H1 (cell line): ENCODE results near the gene OR2K2. TPM values are rescaled to one million over a fixed set of nuclear protein-coding genes. Genes with fewer than 3 reads are reported as not detected.

Experiments
- CTCF ChIA-PET: fragments of 300-600 bp; sonication (Branson Sonifier 250); formaldehyde crosslinking; loops from one replicate; lab custom pipeline; 2021; ENCODE audit not compliant: partially characterized antibody; lab: Charles Lee
- POLR2A ChIA-PET: fragments of 300-600 bp; sonication (Branson Sonifier 250); formaldehyde crosslinking; loops from one replicate; lab custom pipeline; 2021; ENCODE audit warnings: inconsistent platforms; ENCODE audit not compliant: partially characterized antibody; lab: Charles Lee
- DNase-seq, 2 experiments: peaks; one replicate each; pipeline versions ENCODE4 v3.0.0 to v3.0.0-alpha.2; 2010 to 2022; ENCODE audit warnings: low spot score in 2 of 2, low read depth in 1 of 2, mixed read lengths in 1 of 2
- FAIRE-seq: peaks from 2 replicates; lab custom pipeline; 2011; peaks lifted over from hg19 to GRCh38; lab: Jason Lieb, UNC
- H2AFZ ChIP-seq: 2 replicates; pipeline ENCODE4 v1.8.1; 2012; ENCODE audit warnings: low read length, inconsistent platforms
- H2AK5ac ChIP-seq: 2 replicates; pipeline ENCODE4 v1.6.1; 2013; ENCODE audit warnings: low read depth, low read length
- H2BK120ac ChIP-seq: replicated peaks from 2 replicates; pipeline ENCODE3; 2013; ENCODE audit warnings: low read depth, low read length, inconsistent platforms
- H2BK12ac ChIP-seq: 2 replicates; pipeline ENCODE4 v1.6.1; 2013; ENCODE audit warnings: low read depth, low read length
- H2BK15ac ChIP-seq: 2 replicates; pipeline ENCODE4 v1.6.1; 2013; ENCODE audit warnings: low read length
- H2BK20ac ChIP-seq: 2 replicates; pipeline ENCODE4 v1.6.1; 2013; ENCODE audit warnings: low read length
- H2BK5ac ChIP-seq: 2 replicates; pipeline ENCODE4 v1.6.1; 2013; ENCODE audit warnings: low read depth, low read length
- H3K14ac ChIP-seq: 2 replicates; pipeline ENCODE4 v1.6.1; 2013; ENCODE audit warnings: inconsistent platforms; ENCODE audit not compliant: insufficient read length
- H3K18ac ChIP-seq: 2 replicates; pipeline ENCODE4 v1.6.1; 2013; ENCODE audit warnings: low read length; ENCODE audit errors: extremely low read depth
- H3K23ac ChIP-seq: 2 replicates; pipeline ENCODE4 v1.6.1; 2013; ENCODE audit warnings: inconsistent platforms; ENCODE audit not compliant: insufficient read length
- H3K23me2 ChIP-seq: 2 replicates; pipeline ENCODE4 v1.6.1; 2013; ENCODE audit warnings: low read depth, low read length
- H3K27ac ChIP-seq: 2 replicates; pipeline ENCODE4 v1.6.1; 2011; ENCODE audit warnings: low read depth, low read length, inconsistent platforms
- H3K27me3 ChIP-seq, 4 experiments: replicated peaks in 1 of 4; 1 replicate in 1 of 4; 2 replicates in 3 of 4; pipeline versions ENCODE4 v1.6.1 to v1.8.1; 2011 to 2013; ENCODE audit warnings: low read length in 3 of 4, mild to moderate bottlenecking in 3 of 4, inconsistent platforms in 2 of 4, mixed read lengths in 2 of 4, moderate library complexity in 1 of 4; ENCODE audit not compliant: control insufficient read depth in 3 of 4, insufficient read depth in 3 of 4; ENCODE audit errors: extremely low read depth in 1 of 4
- H3K36me3 ChIP-seq, 4 experiments: 2 replicates each; pipeline versions ENCODE4 v1.6.1 to v1.8.1; 2011 to 2013; ENCODE audit warnings: mild to moderate bottlenecking in 4 of 4, low read length in 3 of 4, moderate library complexity in 2 of 4, control low read depth in 1 of 4, inconsistent platforms in 1 of 4; ENCODE audit not compliant: insufficient read depth in 4 of 4, control insufficient read depth in 2 of 4
- H3K4ac ChIP-seq: replicated peaks from 2 replicates; pipeline ENCODE3; 2013; ENCODE audit warnings: low read length, low read depth, mixed read lengths, inconsistent platforms; ENCODE audit not compliant: insufficient read length
- H3K4me1 ChIP-seq, 4 experiments: replicated peaks in 1 of 4; 1 replicate in 1 of 4; 2 replicates in 3 of 4; pipeline versions ENCODE4 v1.6.1 to v1.8.1; 2011 to 2013; ENCODE audit warnings: low read length in 3 of 4, inconsistent platforms in 2 of 4, mixed read lengths in 1 of 4; ENCODE audit not compliant: insufficient read depth in 4 of 4, control insufficient read depth in 3 of 4
- H3K4me2 ChIP-seq, 2 experiments: 2 replicates each; pipeline versions ENCODE4 v1.6.1 to v1.8.1; 2011 to 2013; ENCODE audit warnings: low read depth in 2 of 2, low read length in 2 of 2, control low read depth in 1 of 2, inconsistent platforms in 1 of 2, mild to moderate bottlenecking in 1 of 2; ENCODE audit not compliant: insufficient read depth in 1 of 2
- H3K4me3 ChIP-seq, 4 experiments: fragments of 200-600, 300-600 bp in 1 of 4; sonication (generic), shearing (Covaris generic), sonication (Bioruptor Twin) in 1 of 4; 2 replicates each; pipeline versions ENCODE4 v1.5.1 to v1.8.1; 2011 to 2016; ENCODE audit warnings: low read length in 4 of 4, low read depth in 3 of 4, control low read depth in 2 of 4, inconsistent platforms in 2 of 4, mild to moderate bottlenecking in 2 of 4, mixed read lengths in 1 of 4, moderate library complexity in 1 of 4; ENCODE audit not compliant: insufficient read depth in 2 of 4; ENCODE audit errors: extremely low read depth in 1 of 4
- H3K56ac ChIP-seq: replicated peaks from 2 replicates; pipeline ENCODE3; 2013; ENCODE audit warnings: low read depth, mild to moderate bottlenecking, mixed read lengths, low read length, inconsistent platforms; ENCODE audit not compliant: insufficient read length
- H3K79me1 ChIP-seq: 2 replicates; pipeline ENCODE4 v1.6.1; 2013; ENCODE audit warnings: low read depth, low read length, control low read depth
- H3K79me2 ChIP-seq, 2 experiments: 2 replicates each; pipeline versions ENCODE4 v1.6.1 to v1.8.1; 2012 to 2013; ENCODE audit warnings: low read length in 2 of 2, mild to moderate bottlenecking in 2 of 2, inconsistent platforms in 1 of 2; ENCODE audit not compliant: insufficient read depth in 2 of 2, control insufficient read depth in 1 of 2
- H3K9ac ChIP-seq, 4 experiments: replicated peaks in 1 of 4; 1 replicate in 1 of 4; 2 replicates in 3 of 4; pipeline versions ENCODE4 v1.6.1 to v1.8.1; 2011 to 2013; ENCODE audit warnings: low read depth in 3 of 4, low read length in 3 of 4, control low read depth in 2 of 4, mild to moderate bottlenecking in 2 of 4, moderate library complexity in 2 of 4, inconsistent platforms in 1 of 4; ENCODE audit errors: extremely low read depth in 1 of 4
- H3K9me3 ChIP-seq, 2 experiments: 2 replicates each; pipeline versions ENCODE4 v1.6.1 to v1.8.1; 2012 to 2013; ENCODE audit warnings: mild to moderate bottlenecking in 2 of 2, moderate library complexity in 2 of 2, control low read depth in 1 of 2, inconsistent platforms in 1 of 2, low read depth in 1 of 2, low read length in 1 of 2, mixed read lengths in 1 of 2; ENCODE audit not compliant: insufficient read depth in 2 of 2
- H4K20me1 ChIP-seq, 2 experiments: replicated peaks in 1 of 2; 2 replicates each; pipeline versions ENCODE3 to v1.8.1; 2011 to 2013; ENCODE audit warnings: inconsistent platforms in 2 of 2, low read length in 2 of 2, mild to moderate bottlenecking in 1 of 2; ENCODE audit not compliant: insufficient read depth in 2 of 2, control insufficient read depth in 1 of 2
- H4K5ac ChIP-seq: 2 replicates; pipeline ENCODE4 v1.6.1; 2013; ENCODE audit warnings: low read length, low read depth, mixed read lengths, inconsistent platforms; ENCODE audit not compliant: insufficient read length
- H4K8ac ChIP-seq: 2 replicates; pipeline ENCODE4 v1.8.0; 2013; ENCODE audit warnings: mild to moderate bottlenecking, moderate library complexity, low read length, inconsistent platforms; ENCODE audit not compliant: insufficient read depth; ENCODE audit errors: extremely low read depth
- H4K91ac ChIP-seq: replicated peaks from 2 replicates; pipeline ENCODE3; 2013; ENCODE audit warnings: low read length, mixed read lengths, inconsistent platforms; ENCODE audit not compliant: insufficient read length
- BCL11A ChIP-seq, 2 experiments: IDR thresholded peaks; one replicate each; pipeline ENCODE4 v1.6.1; 2011; ENCODE audit warnings: low read depth in 2 of 2, low read length in 2 of 2, mild to moderate bottlenecking in 2 of 2
- CEBPB ChIP-seq: IDR thresholded peaks from 2 replicates; pipeline ENCODE4 v1.6.1; 2012; ENCODE audit warnings: low read depth, low read length
- EGR1 ChIP-seq: IDR thresholded peaks from 2 replicates; pipeline ENCODE4 v1.6.1; 2011; ENCODE audit warnings: low read depth, low read length, borderline replicate concordance
- GTF2F1 ChIP-seq: IDR thresholded peaks from 2 replicates; pipeline ENCODE4 v1.6.1; 2012; ENCODE audit warnings: low read depth, low read length, improper control_type of control experiment, borderline replicate concordance
- HDAC2 ChIP-seq, 2 experiments: fragments of 300-600 bp in 1 of 2; sonication (generic) in 1 of 2; IDR thresholded peaks; 2 replicates each; pipeline ENCODE4 v1.6.1; 2011 to 2012; ENCODE audit warnings: low read depth in 2 of 2, low read length in 2 of 2, mild to moderate bottlenecking in 2 of 2, moderate library complexity in 2 of 2, borderline replicate concordance in 1 of 2, inconsistent platforms in 1 of 2
- HDAC6 ChIP-seq: IDR thresholded peaks from one replicate; pipeline ENCODE4 v1.7.1; 2012; ENCODE audit warnings: low read depth, mild to moderate bottlenecking, inconsistent platforms, low read length, moderate library complexity
- KDM1A ChIP-seq: fragments of 200-600, 300-600 bp; sonication (generic); IDR thresholded peaks from 2 replicates; pipeline ENCODE4 v1.7.1; 2016; ENCODE audit warnings: mild to moderate bottlenecking, low read length, borderline replicate concordance
- PHF8 ChIP-seq: fragments of 200-600 bp; sonication (generic); conservative IDR thresholded peaks from 2 replicates; pipeline ENCODE4 v1.7.1; 2012; ENCODE audit warnings: low read depth, mild to moderate bottlenecking, inconsistent platforms, low read length, moderate library complexity
- SP2 ChIP-seq: IDR thresholded peaks from 2 replicates; pipeline ENCODE4 v1.6.1; 2012; ENCODE audit warnings: mild to moderate bottlenecking, low read length, inconsistent platforms
- WGBS, 2 experiments: shearing (Covaris generic) in 1 of 2; methylation state at CpG; one replicate each; pipeline versions ENCODE4 v1.1.6 to v1.1.7; 2013 to 2015; ENCODE audit warnings: low lambda C conversion rate in 2 of 2, mixed read lengths in 2 of 2, inconsistent platforms in 1 of 2, low coverage in 1 of 2, missing lambda C conversion rate in 1 of 2; ENCODE audit not compliant: insufficient replicate concordance in 2 of 2, insufficient coverage in 1 of 2, insufficient read length in 1 of 2; ENCODE audit errors: extremely low coverage in 1 of 2, missing lambda C conversion rate in 1 of 2; 5-methylcytosine and 5-hydroxymethylcytosine counted together
- polyA plus RNA-seq, 7 experiments: library from polyadenylated mRNA; depleted of rRNA in 3 of 7; stranded (reverse) in 5 of 7; unstranded in 2 of 7; fragments of >200 nt in 5 of 7; fragments of 200-250 nt in 2 of 7; gene quantifications; 1 replicate in 5 of 7; 2 replicates in 1 of 7; 4 replicates in 1 of 7; pipeline versions ENCODE4 v1.2.1 to v1.2.3, GENCODE V29; 2011 to 2013; ENCODE audit warnings: missing spikeins in 2 of 7, mixed read lengths in 2 of 7
- total RNA-seq: library from RNA; stranded (reverse); fragmentation: NEBNext Ultra II Directional; extraction: Animal tissue kit (Norgen Biotek cat#: 25700); gene quantifications from 2 replicates; pipeline ENCODE4 v1.2.1, GENCODE V29; 2021
- TF ChIP-seq, protein P1 (sequence below): IDR thresholded peaks from 2 replicates; pipeline ENCODE4 v1.6.1; 2012; ENCODE audit warnings: inconsistent platforms

OR2K2 gene
- total and polyA plus RNA-seq, 2 of the 8 experiments (the other 6 are each of a cell fraction or from before 2014, with no cell fraction given): not detected

DNA sequence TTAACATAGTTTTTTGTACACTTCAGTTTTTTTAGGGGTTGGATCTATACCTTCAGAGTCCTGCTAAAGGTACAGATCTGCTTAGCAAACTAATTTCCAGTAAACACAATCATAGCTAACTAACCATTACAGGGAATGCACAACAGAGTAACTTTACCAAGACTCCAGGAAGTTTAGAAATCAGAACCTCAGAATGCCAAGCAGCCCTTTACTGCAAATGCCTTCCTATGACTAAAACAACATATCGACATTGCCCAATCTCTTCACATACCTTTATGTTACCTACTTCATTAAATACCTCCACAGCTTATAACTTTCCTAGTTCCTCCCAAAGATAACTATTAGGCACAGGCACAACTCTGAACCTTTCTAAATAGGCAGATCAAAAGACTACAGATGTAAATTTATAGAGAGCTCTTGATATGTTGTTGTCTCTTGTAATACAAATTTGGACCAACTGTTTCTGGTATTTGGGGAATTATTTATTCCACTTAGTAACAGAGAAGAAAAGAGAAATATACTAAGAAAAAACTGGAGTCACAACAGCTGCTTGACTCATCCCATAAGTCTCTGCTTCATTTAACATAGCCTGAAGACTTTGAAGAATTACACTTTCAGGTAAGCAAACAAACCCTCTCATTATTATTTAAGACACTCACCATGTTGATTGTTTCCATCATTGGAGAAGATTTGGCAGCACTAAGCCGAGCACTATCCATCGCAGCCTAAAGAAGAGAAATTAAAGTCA lies 46.0 kb upstream of the OR2K2 start:
- H3K4me3 ChIP-seq: no peak overlapping the region
- ChIA-PET POLR2A (no interaction called here), CTCF (interaction anchor here (0.6 to 1.3 kb wide), 3 partner anchors 24 to 1513 kb away, joined by 3 to 5 read pairs (median 4); no protein-coding TSS in a partner anchor)
- 93% methylated on average over 3 of the region's 3 CpGs; no CpG with 5 or more reads in 1 of the 2 experiments for WGBS, 2 experiments
- H2AK5ac ChIP-seq: no peak overlapping the region
- DNase-seq (no peak), FAIRE-seq (no peak)
- H2BK15ac ChIP-seq: no peak overlapping the region
- no peak overlapping the region for H3K56ac ChIP-seq
- no peak overlapping the region for H3K4ac ChIP-seq
- H3K27me3 ChIP-seq: no peaks in the 10 kb centered on the region
- no peaks in the 10 kb centered on the region for H3K9me3 ChIP-seq
- peaks cover 6 to 61% (median 38%) of the 10 kb centered on the region in 4 experiments for H3K36me3 ChIP-seq
- no peak overlapping the region for H3K23ac ChIP-seq
- H3K79me2 ChIP-seq: no peaks in the 10 kb centered on the region
- no peaks in the 10 kb centered on the region for H4K20me1 ChIP-seq
- H2AFZ ChIP-seq: no peak overlapping the region
- H2BK20ac ChIP-seq: no peak overlapping the region
- no peak overlapping the region for H2BK5ac ChIP-seq
- no peak overlapping the region for H4K5ac ChIP-seq
- no peak overlapping the region for H3K4me2 ChIP-seq
- H3K23me2 ChIP-seq: no peaks in the 10 kb centered on the region; the same call in 1 of the 2 replicates
- H2BK120ac ChIP-seq: no peak overlapping the region
- no peak overlapping the region for H3K9ac ChIP-seq
- H3K4me1 ChIP-seq: no peaks in the 10 kb centered on the region
- H2BK12ac ChIP-seq: no peak overlapping the region
- no peak overlapping the region for H4K8ac ChIP-seq
- no peak overlapping the region for H3K14ac ChIP-seq
- no peak overlapping the region for H3K27ac ChIP-seq
- H4K91ac ChIP-seq: no peak overlapping the region
- no peaks in the 10 kb centered on the region for H3K79me1 ChIP-seq
- H3K18ac ChIP-seq: no peak overlapping the region
- TF ChIP-seq CEBPB (no peak), KDM1A (no peak), BCL11A (IDR thresholded peaks at IDR 0.05; ENCODE audit: low read depth in 2 of 2, low read length in 2 of 2) (no peak), HDAC2 (IDR thresholded peaks at IDR 0.05; ENCODE audit: borderline replicate concordance in 1 of 2, low read depth in 2 of 2, low read length in 2 of 2) (no peak), SP2 (no peak), GTF2F1 (no peak), PHF8 (no peak), EGR1 (no peak), HDAC6 (no peak)
- TF ChIP-seq, protein P1, sequence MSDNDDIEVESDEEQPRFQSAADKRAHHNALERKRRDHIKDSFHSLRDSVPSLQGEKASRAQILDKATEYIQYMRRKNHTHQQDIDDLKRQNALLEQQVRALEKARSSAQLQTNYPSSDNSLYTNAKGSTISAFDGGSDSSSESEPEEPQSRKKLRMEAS: no peak
